Body of pancreas (tissue), 4 donors: Measurements from ENCODE around the gene DNASE1L3. TPM values are rescaled to one million over a fixed set of nuclear protein-coding genes. Genes with fewer than 3 reads are reported as not detected.

Experiments used
- ATAC-seq: fragments of 150-250 bp; one replicate; pipeline ENCODE4 v1.9.1; 2016
- DNase-seq, 4 donors: peaks; one replicate each; pipeline ENCODE4 v3.0.0-alpha.2; 2019
- H3K27ac ChIP-seq, 4 donors: fragments of 200-600 bp; sonication (generic); 1 replicate in 3 of 4; 2 replicates in 1 of 4; pipeline versions ENCODE4 v1.5.1 to v1.6.1; 2016 to 2019; ENCODE audit warnings: mild to moderate bottlenecking in 1 of 4, mixed read lengths in 1 of 4, moderate library complexity in 1 of 4
- H3K27me3 ChIP-seq, 2 donors: fragments of 200-600 bp; sonication (generic); one replicate each; pipeline ENCODE4 v1.6.0; 2016; ENCODE audit warnings: mild to moderate bottlenecking in 1 of 2
- H3K36me3 ChIP-seq, 2 donors: fragments of 200-600 bp; sonication (generic); replicated peaks in 1 of 2; 2 replicates each; pipeline ENCODE4 v1.5.1; 2016; ENCODE audit warnings: low read depth in 2 of 2; ENCODE audit not compliant: insufficient read depth in 1 of 2
- H3K4me1 ChIP-seq: fragments of 200-600 bp; sonication (generic); one replicate; pipeline ENCODE4 v1.6.0; 2016
- H3K4me3 ChIP-seq, 2 donors: fragments of 200-600 bp; sonication (generic); 1 replicate in 1 of 2; 2 replicates in 1 of 2; pipeline ENCODE4 v1.5.1; 2016 to 2019
- H3K9me3 ChIP-seq, 3 donors: fragments of 200-600 bp; sonication (generic); 1 replicate in 2 of 3; 2 replicates in 1 of 3; pipeline ENCODE4 v1.5.1; 2016
- POLR2A ChIP-seq, 3 donors: fragments of 450-650 bp; IDR thresholded peaks; one replicate each; pipeline ENCODE4 v1.6.1; 2016; ENCODE audit warnings: antibody characterized with exemption in 3 of 3, mild to moderate bottlenecking in 2 of 3
- WGBS, 2 donors: methylation state at CpG; one replicate each; pipeline ENCODE4 v1.1.5; 2017; 5-methylcytosine and 5-hydroxymethylcytosine counted together
- intact Hi-C: fragments of 100-400 bp; cut with DNase I; formaldehyde crosslinking; loops from one replicate; pipeline ENCODE4 v1.15.1; 2023
- total RNA-seq, 2 donors: library from RNA; depleted of rRNA; stranded (reverse); fragments of >200 nt; gene quantifications; one replicate each; pipeline ENCODE4 v1.1.0, GENCODE V29; 2016
- TF ChIP-seq, protein P1 (sequence below), 7 experiments: fragments of 450-650 bp in 4 of 7; fragments of 200-600 bp in 3 of 7; sonication (generic) in 3 of 7; IDR thresholded peaks; one replicate each; pipeline ENCODE4 v1.5.1; 2016 to 2019; ENCODE audit warnings: antibody characterized with exemption in 7 of 7

Gene DNASE1L3
- total RNA-seq, 2 donors from 2014 or later: 2.1 TPM; not detected in 1

DNA sequence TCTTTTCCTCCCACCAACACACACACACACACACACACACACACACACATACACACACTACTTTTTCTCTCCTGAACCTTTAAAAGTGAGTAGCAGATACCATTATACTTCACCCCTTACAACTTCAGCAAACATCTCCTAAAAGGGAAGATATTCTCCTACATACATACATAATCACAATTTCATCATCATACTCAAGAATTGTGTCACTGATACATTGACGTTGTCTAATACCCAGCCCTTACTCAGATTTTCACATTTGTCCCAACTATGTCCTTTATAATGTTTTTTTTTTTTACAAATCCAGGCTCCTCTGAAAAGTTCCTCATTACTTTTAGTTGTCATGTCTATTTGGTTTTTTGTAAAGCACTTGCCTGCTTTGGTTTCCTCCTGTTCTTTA is 45.3 kb upstream of the DNASE1L3 start:
- TF ChIP-seq, protein P1, sequence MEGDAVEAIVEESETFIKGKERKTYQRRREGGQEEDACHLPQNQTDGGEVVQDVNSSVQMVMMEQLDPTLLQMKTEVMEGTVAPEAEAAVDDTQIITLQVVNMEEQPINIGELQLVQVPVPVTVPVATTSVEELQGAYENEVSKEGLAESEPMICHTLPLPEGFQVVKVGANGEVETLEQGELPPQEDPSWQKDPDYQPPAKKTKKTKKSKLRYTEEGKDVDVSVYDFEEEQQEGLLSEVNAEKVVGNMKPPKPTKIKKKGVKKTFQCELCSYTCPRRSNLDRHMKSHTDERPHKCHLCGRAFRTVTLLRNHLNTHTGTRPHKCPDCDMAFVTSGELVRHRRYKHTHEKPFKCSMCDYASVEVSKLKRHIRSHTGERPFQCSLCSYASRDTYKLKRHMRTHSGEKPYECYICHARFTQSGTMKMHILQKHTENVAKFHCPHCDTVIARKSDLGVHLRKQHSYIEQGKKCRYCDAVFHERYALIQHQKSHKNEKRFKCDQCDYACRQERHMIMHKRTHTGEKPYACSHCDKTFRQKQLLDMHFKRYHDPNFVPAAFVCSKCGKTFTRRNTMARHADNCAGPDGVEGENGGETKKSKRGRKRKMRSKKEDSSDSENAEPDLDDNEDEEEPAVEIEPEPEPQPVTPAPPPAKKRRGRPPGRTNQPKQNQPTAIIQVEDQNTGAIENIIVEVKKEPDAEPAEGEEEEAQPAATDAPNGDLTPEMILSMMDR (IDR thresholded peaks at IDR 0.05): no peak
- no peak for TF ChIP-seq POLR2A (IDR thresholded peaks at IDR 0.05)
- no peaks in the 10 kb centered on the region for H3K27me3 ChIP-seq
- intact Hi-C loops: no loop called here
- no peaks in the 10 kb centered on the region for H3K36me3 ChIP-seq
- 76 to 81% methylated on average over 1 of the region's 1 CpG for WGBS, 2 donors
- H3K4me1 ChIP-seq: no peaks in the 10 kb centered on the region
- no peaks in the 10 kb centered on the region for H3K9me3 ChIP-seq
- H3K4me3 ChIP-seq: no peak overlapping the region
- DNase-seq (no peak), ATAC-seq (no peak)
- H3K27ac ChIP-seq: no peak overlapping the region

DNA sequence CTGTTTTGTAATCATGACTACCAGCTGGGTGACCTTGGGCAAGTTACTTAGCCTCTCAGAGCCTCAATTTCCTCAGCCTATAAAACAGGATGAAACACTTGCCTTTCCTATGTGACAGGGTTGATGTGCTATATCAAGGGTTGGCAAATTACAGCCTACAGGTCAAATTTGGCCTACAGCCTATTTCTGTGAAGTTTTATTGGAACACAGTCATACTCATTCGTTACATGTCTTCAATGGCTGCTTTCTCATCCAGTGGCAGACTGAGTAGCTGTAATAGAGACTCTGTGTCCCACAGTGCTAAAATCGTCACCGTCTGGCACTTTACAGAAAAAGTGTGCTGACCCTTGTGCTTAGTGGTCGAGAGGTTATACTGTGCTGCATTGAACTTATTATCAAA is 43.4 kb upstream of the DNASE1L3 start:
- no peaks in the 10 kb centered on the region for H3K27me3 ChIP-seq
- H3K27ac ChIP-seq: no peak overlapping the region
- WGBS, 2 donors: 67 to 71% methylated on average over 4 of the region's 4 CpGs
- ATAC-seq (no peak), DNase-seq (no peak)
- H3K4me1 ChIP-seq: no peaks in the 10 kb centered on the region
- intact Hi-C loops: no loop called here
- no peaks in the 10 kb centered on the region for H3K36me3 ChIP-seq
- H3K9me3 ChIP-seq: no peaks in the 10 kb centered on the region
- H3K4me3 ChIP-seq: no peak overlapping the region
- no peak for TF ChIP-seq POLR2A (IDR thresholded peaks at IDR 0.05)
- TF ChIP-seq, protein P1 (IDR thresholded peaks at IDR 0.05): no peak

DNA sequence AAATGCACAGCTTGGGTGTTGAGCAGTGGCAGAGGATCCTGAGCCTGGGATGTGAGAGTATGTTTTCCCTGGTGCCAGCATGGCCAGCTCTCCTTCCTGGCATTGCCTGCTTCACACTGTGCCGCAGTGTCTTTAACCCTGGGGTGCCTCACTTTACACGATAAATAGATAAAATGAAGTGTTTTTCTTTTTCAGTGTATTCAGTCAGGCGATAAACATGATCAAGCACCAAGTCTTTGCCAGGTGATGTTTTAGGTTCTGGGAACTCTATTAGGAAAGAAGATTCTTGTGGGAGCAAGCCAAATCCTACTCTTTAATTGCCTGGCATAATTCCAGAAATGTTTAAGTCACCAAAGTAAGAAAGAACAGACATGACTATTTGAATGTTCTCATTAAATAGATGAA is 40.9 kb upstream of the DNASE1L3 start:
- 84 to 92% methylated on average over 3 of the region's 3 CpGs for WGBS, 2 donors
- no peak overlapping the region for H3K4me3 ChIP-seq
- DNase-seq (no peak), ATAC-seq (no peak)
- H3K27me3 ChIP-seq: no peaks in the 10 kb centered on the region
- TF ChIP-seq, protein P1 (IDR thresholded peaks at IDR 0.05): no peak
- no peak for TF ChIP-seq POLR2A (IDR thresholded peaks at IDR 0.05)
- no peaks in the 10 kb centered on the region for H3K4me1 ChIP-seq
- no peaks in the 10 kb centered on the region for H3K36me3 ChIP-seq
- H3K9me3 ChIP-seq: no peaks in the 10 kb centered on the region
- intact Hi-C loops: no loop called here
- no peak overlapping the region for H3K27ac ChIP-seq

DNA sequence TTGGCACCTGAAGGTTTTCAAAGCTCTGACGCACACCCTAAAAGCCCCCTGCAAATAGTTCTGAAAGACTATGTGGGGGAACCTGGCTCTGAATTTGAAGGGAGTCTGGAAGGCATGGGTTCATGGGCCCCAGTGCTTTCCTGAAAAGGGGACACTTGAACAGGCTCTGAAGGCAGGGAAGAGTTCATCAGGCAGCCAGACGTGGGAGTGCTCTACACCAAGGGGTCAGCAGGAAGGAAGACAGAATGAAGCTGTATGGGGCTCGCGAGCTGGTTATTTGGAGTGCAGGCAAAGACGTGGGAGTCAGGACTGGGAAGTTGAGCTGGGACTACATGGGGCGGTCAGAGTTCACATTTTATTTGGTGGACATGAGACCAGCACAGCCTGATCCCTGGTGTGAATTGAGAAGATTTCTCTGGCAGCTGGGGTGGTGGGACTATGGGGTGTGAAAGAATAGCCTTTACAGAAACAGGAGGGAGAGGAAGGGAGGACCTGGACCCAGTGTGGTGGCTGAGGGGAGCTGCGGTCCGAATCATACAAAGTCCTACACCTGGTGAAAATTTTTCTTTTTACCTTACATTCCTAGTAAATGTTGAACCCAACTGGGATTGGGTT is 39.4 kb upstream of the DNASE1L3 start:
- no peak for TF ChIP-seq POLR2A (IDR thresholded peaks at IDR 0.05)
- TF ChIP-seq, protein P1 (IDR thresholded peaks at IDR 0.05): no peak
- Histone ChIP-seq H3K36me3 (no peaks in the 10 kb centered on the region), H3K4me3 (no peak overlapping the region), H3K9me3 (no peaks in the 10 kb centered on the region), H3K27ac (no peak overlapping the region), H3K4me1 (no peaks in the 10 kb centered on the region), H3K27me3 (no peaks in the 10 kb centered on the region)
- intact Hi-C loops: no loop called here
- DNase-seq: no peak
- 79 to 84% methylated on average over 7 to 8 of the region's 8 CpGs for WGBS, 2 donors
- no peak for ATAC-seq
